HG03103 (cell line): ENCODE results near the gene PRUNE2.

Source experiments
- ATAC-seq: cut with Tn5 transposase; IDR thresholded peaks from one replicate; pipeline ENCODE4 v1.9.1; 2021; ENCODE audit warnings: low read depth; ENCODE audit not compliant: unreplicated experiment

Gene PRUNE2

GRCh38 chr9:76741524-76741923 is 164.4 kb downstream of the PRUNE2 start:
- ATAC-seq: no peak

DNA sequence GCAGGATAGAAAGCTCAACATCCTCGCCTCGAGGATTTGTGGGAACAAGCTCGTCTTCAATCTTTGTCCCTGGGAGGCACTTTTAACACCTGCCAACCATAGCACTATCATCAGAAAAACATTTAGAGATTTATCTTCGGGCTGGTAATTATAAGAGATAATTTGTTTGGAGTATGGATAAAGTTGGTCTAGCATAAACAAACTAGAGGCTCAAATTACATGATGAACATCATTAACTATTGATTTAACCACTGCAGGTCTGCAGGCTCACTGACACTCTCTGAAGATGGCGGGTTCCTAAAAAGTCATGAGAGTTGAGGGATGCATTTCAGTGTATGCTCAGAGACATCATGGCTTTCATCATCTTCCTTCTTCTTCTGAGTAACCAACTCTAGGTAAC is 167.5 kb downstream of the PRUNE2 start:
- no peak for ATAC-seq

- ATAC-seq: no peak
These were observed 168.6 kb downstream of the PRUNE2 start for GRCh38 chr9:76737154-76737902.

DNA sequence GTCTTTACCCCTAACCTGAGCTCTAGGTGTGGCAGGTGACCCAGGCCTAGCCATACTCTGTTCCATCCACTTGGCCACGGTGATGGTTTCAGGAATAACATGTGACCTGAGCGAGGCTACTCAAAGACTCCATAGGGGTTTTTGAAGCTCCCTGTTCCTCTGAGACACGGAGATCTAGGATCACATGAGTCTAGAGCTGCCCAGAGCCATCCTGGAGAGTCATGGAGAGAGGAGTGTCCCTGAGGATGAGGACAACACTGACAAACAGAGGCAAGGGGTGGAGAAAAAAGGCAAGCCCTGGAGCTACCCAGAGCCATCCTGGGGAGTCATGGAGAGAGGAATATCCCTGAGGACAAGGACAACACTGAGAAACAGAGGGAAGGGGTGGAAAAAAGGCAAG is 171.2 kb downstream of the PRUNE2 start:
- ATAC-seq: no peak

GRCh38 chr9:76733096-76733495 is 172.8 kb downstream of the PRUNE2 start:
- no peak for ATAC-seq

DNA sequence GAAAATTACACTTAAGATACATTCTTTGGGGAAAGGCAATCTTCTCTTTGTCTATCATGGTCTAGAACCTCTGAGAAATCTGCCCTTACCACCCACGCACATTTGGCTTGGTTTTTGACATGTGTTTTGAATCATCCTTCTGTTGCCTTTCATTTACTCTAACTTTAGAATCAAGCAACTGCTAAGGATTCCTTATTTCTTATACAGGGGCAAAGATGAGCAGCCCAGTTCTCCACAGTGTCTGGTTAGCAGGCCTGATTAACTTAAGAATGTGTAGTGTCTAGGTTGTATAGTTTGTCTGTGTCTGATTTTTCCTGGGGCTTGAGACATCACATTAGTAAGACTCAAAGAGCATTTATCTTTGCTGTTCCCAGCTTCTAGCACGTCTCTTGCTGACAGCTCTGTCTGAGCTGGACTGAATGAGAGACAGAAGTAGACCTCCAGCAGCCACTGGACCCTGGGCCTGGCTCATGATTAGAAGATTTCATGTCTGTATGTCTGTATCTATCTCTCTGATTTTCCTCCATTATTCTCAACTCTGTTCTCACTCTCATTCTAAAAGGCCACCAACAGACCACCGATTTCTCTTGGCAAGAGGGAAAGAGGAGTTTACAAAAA is 173.5 kb downstream of the PRUNE2 start:
- ATAC-seq: no peak

GRCh38 chr9:76730801-76731200 is 175.1 kb downstream of the PRUNE2 start:
- ATAC-seq: no peak

DNA sequence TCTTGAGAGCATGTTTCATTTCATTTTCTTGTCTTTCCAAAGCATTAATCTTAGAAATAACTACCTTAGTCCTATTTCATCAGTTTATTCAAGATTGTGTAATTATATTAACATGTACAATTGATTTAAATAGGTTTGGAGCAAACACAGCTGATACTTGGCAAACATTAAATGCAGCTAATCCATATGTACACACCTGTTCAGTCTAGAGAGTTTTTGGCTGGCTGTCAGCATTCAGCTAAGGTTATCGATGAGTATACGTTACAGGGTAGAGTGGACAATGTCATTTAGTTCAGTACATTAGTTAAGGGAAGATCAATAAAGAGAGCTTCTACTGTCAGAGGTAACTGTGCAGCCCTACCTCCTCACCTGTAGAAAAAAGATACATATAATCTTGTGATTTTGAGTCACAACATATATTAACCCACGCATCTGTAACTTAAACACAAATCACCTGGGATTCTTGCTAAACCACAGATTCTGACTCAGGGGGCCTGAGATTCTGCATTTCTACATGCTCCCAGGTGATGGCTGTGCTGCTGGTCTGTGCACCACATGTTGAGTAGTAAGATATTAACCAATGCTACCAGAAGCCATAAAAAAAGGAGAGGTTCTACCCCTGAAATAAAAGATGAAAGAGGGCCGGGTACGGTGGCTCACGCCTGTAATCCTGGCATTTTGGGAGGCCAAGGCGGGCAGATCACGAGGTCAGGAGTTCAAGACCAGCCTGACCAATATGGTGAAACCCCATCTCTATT is 175.8 kb downstream of the PRUNE2 start:
- no peak for ATAC-seq

- ATAC-seq: no peak
These were observed 176.8 kb downstream of the PRUNE2 start for GRCh38 chr9:76729116-76729515.

GRCh38 chr9:76725885-76726284 is 180.0 kb downstream of the PRUNE2 start:
- ATAC-seq: no peak

DNA sequence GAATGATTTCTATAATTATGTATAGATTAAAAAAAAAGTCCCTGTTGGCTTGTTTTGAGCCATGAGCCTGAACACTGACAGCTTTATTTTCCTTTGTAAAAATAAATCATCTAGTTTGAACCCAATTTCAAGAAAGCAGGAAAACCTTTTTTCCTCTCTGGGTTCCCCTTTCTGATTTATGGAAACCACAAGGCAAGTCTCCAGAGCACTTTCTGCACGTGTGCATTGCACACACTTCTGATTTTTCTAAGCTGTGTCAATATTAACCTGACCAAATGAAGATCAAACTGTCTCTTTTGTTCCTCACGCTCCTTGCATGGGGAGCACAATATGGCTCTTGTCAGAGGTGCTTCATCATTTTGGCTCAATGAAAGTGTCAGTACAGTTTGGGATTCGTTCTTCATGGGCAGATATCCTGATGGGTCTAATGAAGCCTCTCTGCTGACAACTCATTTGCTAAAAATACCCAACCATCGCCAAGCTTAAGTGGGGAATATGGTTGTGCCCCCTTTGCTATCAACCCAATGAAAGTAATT is 180.8 kb downstream of the PRUNE2 start:
- no peak for ATAC-seq

GRCh38 chr9:76720245-76720644 is 185.7 kb downstream of the PRUNE2 start:
- no peak for ATAC-seq

DNA sequence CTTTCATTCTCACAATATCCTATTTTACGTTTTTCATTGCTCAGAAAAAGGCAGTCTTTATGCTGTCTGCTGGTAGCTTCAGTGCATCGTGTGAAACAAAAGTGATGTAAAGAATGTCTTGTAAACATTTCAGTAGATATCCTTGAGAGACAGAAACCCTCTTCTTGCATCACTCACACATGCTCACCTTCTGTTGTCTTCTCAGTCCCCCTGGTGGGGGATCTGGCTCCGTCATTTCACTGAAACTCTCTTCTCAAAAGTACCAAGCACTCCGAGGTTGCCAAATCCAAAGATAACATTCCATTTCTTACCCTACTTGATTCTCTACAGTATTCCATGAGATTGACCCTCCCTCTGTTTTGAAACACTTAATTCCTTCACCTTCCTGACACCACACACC is 187.7 kb downstream of the PRUNE2 start:
- no peak for ATAC-seq

- no peak for ATAC-seq
These were observed 188.3 kb downstream of the PRUNE2 start for GRCh38 chr9:76717613-76718012.

DNA sequence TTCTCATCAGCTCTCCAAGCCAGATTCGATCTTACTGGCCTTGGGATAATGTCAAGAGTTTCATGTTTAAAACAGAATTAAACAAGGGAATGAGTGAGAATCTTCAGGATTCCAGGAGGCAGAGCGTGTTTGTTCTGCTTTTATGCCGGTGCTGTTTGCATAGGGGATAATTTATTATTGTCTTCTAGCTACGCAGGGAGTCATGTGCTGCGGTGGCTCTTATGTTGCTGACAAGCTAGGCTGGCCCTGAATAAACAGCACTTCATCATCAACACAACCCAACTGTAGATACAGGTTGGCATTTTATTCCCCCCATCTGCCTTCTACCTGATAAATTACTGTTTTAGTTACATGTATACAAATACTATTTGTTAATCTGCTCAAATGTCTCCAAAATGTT is 188.7 kb downstream of the PRUNE2 start:
- no peak for ATAC-seq

GRCh38 chr9:76716085-76716672 is 189.7 kb downstream of the PRUNE2 start:
- no peak for ATAC-seq

GRCh38 chr9:76713381-76713780 is 192.5 kb downstream of the PRUNE2 start:
- ATAC-seq: no peak

- no peak for ATAC-seq
These were observed 196.9 kb downstream of the PRUNE2 start for GRCh38 chr9:76709020-76709419.

DNA sequence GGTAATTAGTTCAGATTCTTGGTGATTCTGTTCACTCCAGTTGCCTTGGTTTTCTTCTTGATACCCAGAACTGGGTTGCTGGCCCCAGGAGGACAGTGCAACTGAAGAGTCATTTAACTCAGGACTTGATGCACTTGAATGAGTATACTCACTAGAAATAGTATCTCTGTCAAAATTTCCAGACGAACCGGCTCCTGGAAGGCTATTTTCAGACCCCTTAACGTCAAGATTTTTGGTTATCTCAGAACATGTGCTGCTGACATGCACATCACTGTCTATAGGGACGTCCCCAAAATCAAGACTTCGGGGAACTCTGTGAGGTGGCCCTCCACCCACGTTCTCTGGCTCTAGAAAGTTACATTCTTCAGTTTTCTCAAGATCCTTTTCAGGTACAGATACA is 198.4 kb downstream of the PRUNE2 start:
- peak; percentile 58 for ATAC-seq

DNA sequence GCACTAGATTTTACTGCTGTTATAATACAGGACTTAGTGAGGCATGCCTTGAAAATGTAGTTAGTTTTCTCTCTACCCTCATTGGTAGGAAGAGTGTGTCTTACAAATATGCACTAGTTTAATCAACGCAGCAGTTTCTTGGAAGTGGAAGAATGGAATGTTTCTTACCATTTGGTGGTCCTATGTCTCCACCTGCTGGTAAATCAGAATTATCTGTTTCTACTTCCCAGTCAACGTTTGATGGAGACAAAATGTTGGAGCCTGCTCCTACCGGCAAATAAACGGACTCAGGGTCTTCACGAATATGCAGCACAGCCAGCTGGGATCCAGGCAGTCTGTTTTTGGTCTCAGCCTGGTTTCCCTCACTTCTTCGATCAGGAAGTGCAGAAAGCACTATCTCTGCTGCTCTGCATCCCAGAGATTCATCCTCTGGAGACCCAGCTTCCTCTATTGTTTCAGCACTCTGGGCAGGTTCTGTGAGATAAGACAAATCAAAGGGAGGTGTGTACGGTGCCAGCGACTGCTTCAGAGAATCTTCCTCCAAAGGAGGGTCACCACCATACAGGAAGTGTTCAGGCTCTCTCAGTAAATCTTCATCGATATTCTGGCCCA is 201.2 kb downstream of the PRUNE2 start:
- no peak for ATAC-seq

- ATAC-seq: no peak
These were observed 202.6 kb downstream of the PRUNE2 start for GRCh38 chr9:76703270-76703669.
